B cell (primary cell): Measurements from ENCODE around the gene ARHGAP27.

ENCODE experiments used
- CTCF ChIP-seq: fragments of 200-600 bp; IDR thresholded peaks from one replicate; pipeline ENCODE4 v1.8.0; 2022; ENCODE audit warnings: antibody characterized with exemption, mild to moderate bottlenecking
- EZH2 ChIP-seq: IDR thresholded peaks from 2 replicates; pipeline ENCODE4 v1.6.1; 2012; ENCODE audit warnings: borderline replicate concordance, low read depth, mild to moderate bottlenecking, moderate library complexity, low read length; ENCODE audit not compliant: insufficient read depth, poor library complexity, severe bottlenecking

DNA sequence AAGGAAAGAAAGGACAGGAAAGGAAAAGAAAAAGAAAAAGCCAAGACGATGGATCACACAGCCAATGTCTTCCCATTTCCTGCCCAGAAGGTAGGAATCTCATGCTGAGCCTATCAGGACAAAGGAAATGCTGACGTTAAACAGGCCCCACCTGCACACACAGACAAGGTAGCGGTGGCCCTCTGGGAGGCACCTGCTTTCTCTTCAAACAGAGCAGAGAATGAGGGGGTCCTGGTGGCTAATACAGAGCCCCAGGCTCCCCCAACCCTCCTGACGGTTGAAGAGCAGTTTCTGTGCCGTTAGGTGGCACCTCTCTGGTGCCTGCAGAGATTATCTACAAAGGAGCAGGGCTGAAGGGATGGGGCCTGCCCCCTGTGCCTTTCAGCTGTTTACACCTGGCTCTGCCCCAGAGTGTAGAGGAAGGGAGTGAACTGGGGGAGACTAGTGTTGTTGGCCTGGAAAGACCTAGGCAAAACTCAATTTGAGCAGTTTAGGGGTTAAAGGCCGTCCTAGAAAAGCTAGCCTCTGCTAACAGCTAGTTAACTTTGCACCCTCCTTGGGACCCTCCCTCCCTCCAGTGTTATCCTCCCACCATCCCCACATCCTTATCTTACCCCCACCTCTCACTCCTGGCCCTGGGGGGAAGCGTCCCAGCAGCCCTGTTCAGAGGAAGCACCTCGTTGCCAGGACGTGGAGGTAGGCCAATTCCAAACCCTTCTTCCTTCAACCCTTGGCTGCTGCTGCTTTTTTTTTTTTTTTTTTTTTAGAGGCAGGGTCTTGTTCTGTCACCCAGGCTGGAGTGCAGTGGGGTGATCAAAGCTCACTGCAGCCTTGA is 56.3 kb downstream of the ARHGAP27 start:
- TF ChIP-seq CTCF (no peak), EZH2 (no peak)
